SK-N-SH (cell line): Measurements from ENCODE around the gene CAMTA2. TPM values are rescaled to one million over a fixed set of nuclear protein-coding genes. Genes with fewer than 3 reads are reported as not detected.

ENCODE experiments used
- CTCF ChIA-PET: fragments of 300-600, 350-600 bp; formaldehyde crosslinking; extraction: SDS; loops from one replicate; lab custom pipeline; 2021; lab: Yijun Ruan, JAX
- POLR2A ChIA-PET: fragments of 350-600 bp; sonication (Branson Sonifier 250); formaldehyde crosslinking; extraction: SDS; loops from one replicate; lab custom pipeline; 2020; ENCODE audit warnings: antibody characterized with exemption, inconsistent platforms; lab: Yijun Ruan, JAX
- DNase-seq: peaks from one replicate; pipeline ENCODE4 v3.0.0; 2012
- H2AFZ ChIP-seq: fragments of 200-600 bp; sonication (generic); 2 replicates; pipeline ENCODE4 v1.8.1; 2016; ENCODE audit warnings: antibody characterized with exemption, mild to moderate bottlenecking, low read depth
- H3F3A ChIP-seq: fragments of 200-600 bp; sonication (generic); replicated peaks from 2 replicates; pipeline ENCODE3; 2016; ENCODE audit warnings: antibody characterized with exemption, mild to moderate bottlenecking; ENCODE audit not compliant: insufficient read depth
- H3K27ac ChIP-seq, 2 experiments: fragments of 200-500 bp in 1 of 2; fragments of 200-600 bp in 1 of 2; sonication (Bioruptor generic) in 1 of 2; sonication (generic), shearing (Covaris generic) in 1 of 2; 2 replicates each; pipeline versions ENCODE4 v1.5.1 to v1.6.1; 2014 to 2016; ENCODE audit warnings: low read depth in 2 of 2, inconsistent platforms in 1 of 2, low read length in 1 of 2, mild to moderate bottlenecking in 1 of 2, mixed read lengths in 1 of 2
- H3K27me3 ChIP-seq: fragments of 200-600 bp; sonication (generic), shearing (Covaris generic); 2 replicates; pipeline ENCODE4 v1.6.1; 2016; ENCODE audit warnings: mixed run types; ENCODE audit not compliant: insufficient read depth
- H3K36me3 ChIP-seq, 2 experiments: fragments of 200-500 bp in 1 of 2; fragments of 200-600 bp in 1 of 2; sonication (Bioruptor generic) in 1 of 2; sonication (generic) in 1 of 2; replicated peaks in 1 of 2; 2 replicates each; pipeline versions ENCODE3 to v1.5.1; 2014 to 2016; ENCODE audit warnings: low read length in 1 of 2, mild to moderate bottlenecking in 1 of 2; ENCODE audit not compliant: insufficient read depth in 2 of 2, control insufficient read depth in 1 of 2
- H3K4me1 ChIP-seq, 2 experiments: fragments of 200-500 bp in 1 of 2; fragments of 200-600 bp in 1 of 2; sonication (Bioruptor generic) in 1 of 2; sonication (generic), shearing (Covaris generic) in 1 of 2; 2 replicates each; pipeline versions ENCODE4 v1.5.1 to v1.6.1; 2014 to 2016; ENCODE audit warnings: low read depth in 1 of 2, low read length in 1 of 2, mixed run types in 1 of 2; ENCODE audit not compliant: insufficient read depth in 2 of 2, control insufficient read depth in 1 of 2
- H3K4me2 ChIP-seq: fragments of 200-600 bp; sonication (generic), shearing (Covaris generic); 2 replicates; pipeline ENCODE4 v1.6.1; 2017; ENCODE audit warnings: mixed run types
- H3K4me3 ChIP-seq, 2 experiments: fragments of 200-500 bp in 1 of 2; fragments of 200-600 bp in 1 of 2; sonication (Bioruptor generic) in 1 of 2; sonication (generic), shearing (Covaris generic) in 1 of 2; 2 replicates each; pipeline versions ENCODE4 v1.5.1 to v1.8.1; 2014 to 2016; ENCODE audit warnings: low read depth in 2 of 2, inconsistent platforms in 1 of 2, low read length in 1 of 2, mild to moderate bottlenecking in 1 of 2, mixed read lengths in 1 of 2, moderate library complexity in 1 of 2
- H3K79me2 ChIP-seq: fragments of 200-600 bp; sonication (generic); 2 replicates; pipeline ENCODE4 v1.8.1; 2017; ENCODE audit warnings: mild to moderate bottlenecking; ENCODE audit not compliant: insufficient read depth
- H3K9ac ChIP-seq: fragments of 200-600 bp; sonication (generic); 2 replicates; pipeline ENCODE4 v1.6.1; 2017; ENCODE audit warnings: mixed run types
- H3K9me2 ChIP-seq: fragments of 200-600 bp; sonication (generic); 2 replicates; pipeline ENCODE4 v1.6.1; 2017; ENCODE audit warnings: mixed run types
- H3K9me3 ChIP-seq: fragments of 200-600 bp; sonication (generic); 2 replicates; pipeline ENCODE4 v1.6.1; 2017; ENCODE audit warnings: mixed run types, mild to moderate bottlenecking, moderate library complexity
- H4K20me1 ChIP-seq: fragments of 200-600 bp; sonication (generic); 2 replicates; pipeline ENCODE4 v1.6.1; 2017; ENCODE audit warnings: mild to moderate bottlenecking, mixed run types; ENCODE audit not compliant: insufficient read depth
- NFIC ChIP-seq: IDR thresholded peaks from 2 replicates; pipeline ENCODE4 v1.4.0; 2012; ENCODE audit warnings: borderline replicate concordance
- RAD21 ChIP-seq: IDR thresholded peaks from 2 replicates; pipeline ENCODE4 v1.6.1; 2012; ENCODE audit warnings: mild to moderate bottlenecking, low read length
- RCOR1 ChIP-seq: fragments of 150-350 bp; IDR thresholded peaks from 2 replicates; pipeline ENCODE4 v1.6.1; 2017; ENCODE audit warnings: antibody characterized with exemption, low read length
- SIN3A ChIP-seq: IDR thresholded peaks from 2 replicates; pipeline ENCODE4 v1.6.1; 2012; ENCODE audit warnings: low read depth, mild to moderate bottlenecking, low read length, moderate library complexity, borderline replicate concordance
- WGBS: methylation state at CpG from one replicate; pipeline ENCODE4 v1.1.6; 2017; ENCODE audit warnings: low lambda C conversion rate; 5-methylcytosine and 5-hydroxymethylcytosine counted together
- polyA plus RNA-seq, 3 experiments: library from polyadenylated mRNA; depleted of rRNA; stranded (reverse); fragments of >200 nt; gene quantifications; 2 replicates each; pipeline ENCODE4 v1.2.3, GENCODE V29; 2012
- TF ChIP-seq, protein P1 (sequence below): IDR thresholded peaks from 2 replicates; pipeline ENCODE4 v1.4.0; 2012; ENCODE audit warnings: low read depth, borderline replicate concordance
- TF ChIP-seq, protein P2 (sequence below): fragments of 150-350 bp; IDR thresholded peaks from 2 replicates; pipeline ENCODE4 v1.6.1; 2016; ENCODE audit warnings: mild to moderate bottlenecking, low read depth, low read length
- TF ChIP-seq, protein P3 (sequence below): IDR thresholded peaks from 2 replicates; pipeline ENCODE4 v1.6.1; 2012; ENCODE audit warnings: mild to moderate bottlenecking, low read depth, low read length, moderate library complexity

CAMTA2 gene
- polyA plus RNA-seq, 1 of the 3 experiments (the other 2 are of a cell fraction), result 27.0 TPM

DNA sequence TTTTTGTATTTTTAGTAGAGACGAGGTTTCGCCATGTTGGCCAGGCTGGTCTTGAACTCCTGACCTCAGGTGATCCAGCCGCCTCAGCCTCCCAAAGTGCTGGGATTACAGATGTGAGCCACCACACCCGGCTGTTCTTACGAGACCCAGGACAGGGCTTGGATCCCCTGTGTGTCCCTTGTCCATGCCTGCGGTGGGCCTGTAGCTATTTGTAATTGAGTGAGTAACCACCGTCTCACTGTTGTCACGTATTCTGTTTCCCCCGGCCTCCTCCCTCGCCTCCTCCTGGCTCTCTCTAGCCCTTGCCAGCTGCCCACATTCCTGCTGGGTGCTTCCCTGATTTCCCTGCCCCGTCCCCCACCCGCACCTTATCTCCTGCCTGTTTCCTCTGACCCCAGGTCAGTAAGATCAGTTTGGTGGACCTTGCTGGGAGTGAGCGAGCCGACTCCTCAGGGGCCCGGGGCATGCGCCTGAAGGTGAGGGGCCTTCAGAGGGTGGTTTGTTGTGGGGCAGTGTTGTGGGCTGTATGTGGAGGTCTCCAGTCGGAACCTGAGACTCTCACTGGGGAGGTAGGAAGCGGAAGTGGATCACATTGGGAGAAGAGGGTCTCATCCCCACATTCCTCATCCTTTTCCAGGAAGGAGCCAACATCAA is 15.9 kb upstream of the CAMTA2 start (continued):
- TF ChIP-seq, protein P1, sequence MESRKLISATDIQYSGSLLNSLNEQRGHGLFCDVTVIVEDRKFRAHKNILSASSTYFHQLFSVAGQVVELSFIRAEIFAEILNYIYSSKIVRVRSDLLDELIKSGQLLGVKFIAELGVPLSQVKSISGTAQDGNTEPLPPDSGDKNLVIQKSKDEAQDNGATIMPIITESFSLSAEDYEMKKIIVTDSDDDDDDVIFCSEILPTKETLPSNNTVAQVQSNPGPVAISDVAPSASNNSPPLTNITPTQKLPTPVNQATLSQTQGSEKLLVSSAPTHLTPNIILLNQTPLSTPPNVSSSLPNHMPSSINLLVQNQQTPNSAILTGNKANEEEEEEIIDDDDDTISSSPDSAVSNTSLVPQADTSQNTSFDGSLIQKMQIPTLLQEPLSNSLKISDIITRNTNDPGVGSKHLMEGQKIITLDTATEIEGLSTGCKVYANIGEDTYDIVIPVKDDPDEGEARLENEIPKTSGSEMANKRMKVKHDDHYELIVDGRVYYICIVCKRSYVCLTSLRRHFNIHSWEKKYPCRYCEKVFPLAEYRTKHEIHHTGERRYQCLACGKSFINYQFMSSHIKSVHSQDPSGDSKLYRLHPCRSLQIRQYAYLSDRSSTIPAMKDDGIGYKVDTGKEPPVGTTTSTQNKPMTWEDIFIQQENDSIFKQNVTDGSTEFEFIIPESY, result no peak
- TF ChIP-seq SIN3A, result no peak
- no peak for TF ChIP-seq RCOR1
- TF ChIP-seq, protein P2, sequence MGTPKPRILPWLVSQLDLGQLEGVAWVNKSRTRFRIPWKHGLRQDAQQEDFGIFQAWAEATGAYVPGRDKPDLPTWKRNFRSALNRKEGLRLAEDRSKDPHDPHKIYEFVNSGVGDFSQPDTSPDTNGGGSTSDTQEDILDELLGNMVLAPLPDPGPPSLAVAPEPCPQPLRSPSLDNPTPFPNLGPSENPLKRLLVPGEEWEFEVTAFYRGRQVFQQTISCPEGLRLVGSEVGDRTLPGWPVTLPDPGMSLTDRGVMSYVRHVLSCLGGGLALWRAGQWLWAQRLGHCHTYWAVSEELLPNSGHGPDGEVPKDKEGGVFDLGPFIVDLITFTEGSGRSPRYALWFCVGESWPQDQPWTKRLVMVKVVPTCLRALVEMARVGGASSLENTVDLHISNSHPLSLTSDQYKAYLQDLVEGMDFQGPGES, result no peak
- TF ChIP-seq, all 33 proteins: peak for 0

DNA sequence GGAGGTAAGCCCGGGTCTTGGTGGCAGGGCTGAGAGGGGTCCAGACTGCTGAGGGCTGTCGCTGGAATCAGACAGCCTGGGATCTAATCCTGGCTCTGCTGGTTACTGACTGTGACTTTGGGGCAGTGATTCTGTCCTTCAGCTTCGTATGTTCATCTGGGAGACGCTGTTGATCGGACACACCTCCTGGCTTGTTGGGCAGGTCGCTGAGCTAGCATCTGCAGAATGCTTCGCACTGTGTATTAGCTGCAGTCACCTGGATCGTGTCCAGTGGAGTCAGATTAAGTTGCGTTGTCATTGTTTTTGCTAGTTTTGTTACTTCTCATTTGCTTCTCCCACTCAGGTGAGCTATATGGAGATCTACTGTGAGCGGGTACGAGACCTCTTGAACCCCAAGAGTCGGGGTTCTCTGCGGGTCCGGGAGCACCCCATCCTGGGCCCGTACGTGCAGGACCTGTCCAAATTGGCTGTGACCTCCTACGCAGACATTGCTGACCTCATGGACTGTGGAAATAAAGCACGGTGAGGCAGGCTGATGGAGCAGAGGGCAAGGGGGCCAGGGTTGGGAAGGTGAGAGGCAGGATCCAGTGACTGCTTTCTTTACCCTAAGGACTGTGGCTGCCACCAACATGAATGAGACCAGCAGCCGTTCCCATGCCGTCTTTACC is 14.8 kb upstream of the CAMTA2 start:
- no peaks in the 10 kb centered on the region for H3K9me2 ChIP-seq
- H3K4me2 ChIP-seq, result no peak overlapping the region
- H3K4me1 ChIP-seq, result peaks cover 5 to 18% of the 10 kb centered on the region in 2 experiments; a peak in 2 of 4 replicates
- no peaks in the 10 kb centered on the region for H3K27me3 ChIP-seq
- peaks cover 50% of the 10 kb centered on the region for H3K79me2 ChIP-seq
- no peak overlapping the region for H3K4me3 ChIP-seq
- no peak overlapping the region for H3K27ac ChIP-seq
- no peaks in the 10 kb centered on the region for H3F3A ChIP-seq
- no peak overlapping the region for H3K9ac ChIP-seq
- H4K20me1 ChIP-seq, result peaks cover 20% of the 10 kb centered on the region
- POLR2A ChIA-PET, result no interaction called here
- H3K9me3 ChIP-seq, result no peaks in the 10 kb centered on the region
- no peak overlapping the region for H2AFZ ChIP-seq
- peaks cover 44 to 48% of the 10 kb centered on the region in 2 experiments for H3K36me3 ChIP-seq
- 90% methylated on average over 17 of the region's 20 CpGs for WGBS
- no peak for DNase-seq
- TF ChIP-seq NFIC (no peak), RAD21 (no peak), SIN3A (no peak)
- TF ChIP-seq, protein P3, sequence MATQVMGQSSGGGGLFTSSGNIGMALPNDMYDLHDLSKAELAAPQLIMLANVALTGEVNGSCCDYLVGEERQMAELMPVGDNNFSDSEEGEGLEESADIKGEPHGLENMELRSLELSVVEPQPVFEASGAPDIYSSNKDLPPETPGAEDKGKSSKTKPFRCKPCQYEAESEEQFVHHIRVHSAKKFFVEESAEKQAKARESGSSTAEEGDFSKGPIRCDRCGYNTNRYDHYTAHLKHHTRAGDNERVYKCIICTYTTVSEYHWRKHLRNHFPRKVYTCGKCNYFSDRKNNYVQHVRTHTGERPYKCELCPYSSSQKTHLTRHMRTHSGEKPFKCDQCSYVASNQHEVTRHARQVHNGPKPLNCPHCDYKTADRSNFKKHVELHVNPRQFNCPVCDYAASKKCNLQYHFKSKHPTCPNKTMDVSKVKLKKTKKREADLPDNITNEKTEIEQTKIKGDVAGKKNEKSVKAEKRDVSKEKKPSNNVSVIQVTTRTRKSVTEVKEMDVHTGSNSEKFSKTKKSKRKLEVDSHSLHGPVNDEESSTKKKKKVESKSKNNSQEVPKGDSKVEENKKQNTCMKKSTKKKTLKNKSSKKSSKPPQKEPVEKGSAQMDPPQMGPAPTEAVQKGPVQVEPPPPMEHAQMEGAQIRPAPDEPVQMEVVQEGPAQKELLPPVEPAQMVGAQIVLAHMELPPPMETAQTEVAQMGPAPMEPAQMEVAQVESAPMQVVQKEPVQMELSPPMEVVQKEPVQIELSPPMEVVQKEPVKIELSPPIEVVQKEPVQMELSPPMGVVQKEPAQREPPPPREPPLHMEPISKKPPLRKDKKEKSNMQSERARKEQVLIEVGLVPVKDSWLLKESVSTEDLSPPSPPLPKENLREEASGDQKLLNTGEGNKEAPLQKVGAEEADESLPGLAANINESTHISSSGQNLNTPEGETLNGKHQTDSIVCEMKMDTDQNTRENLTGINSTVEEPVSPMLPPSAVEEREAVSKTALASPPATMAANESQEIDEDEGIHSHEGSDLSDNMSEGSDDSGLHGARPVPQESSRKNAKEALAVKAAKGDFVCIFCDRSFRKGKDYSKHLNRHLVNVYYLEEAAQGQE, result no peak
- TF ChIP-seq, protein P2, result no peak
- CTCF ChIA-PET, result interaction anchor here (8.1 kb wide), 1 partner anchor 14 kb away, joined by 54 read pairs; the partner anchor contains the start of gene CAMTA2
